CD4-positive, alpha-beta T cell treated with Interleukin-2 at 100 ng/mL for 4 hours (primary cell): ENCODE data around the gene DPYSL5.
"Not testable (repeated sequence)": the region's sequence is repeated elsewhere in the genome, so short reads cannot be mapped to it uniquely, and the experiment has no call there.

Experiments
- DNase-seq: peaks from one replicate; pipeline ENCODE4 v3.0.0-alpha.2; 2020; ENCODE audit warnings: low spot score

DPYSL5 gene

GRCh38 chr2:26847655-26848335 lies at the start of gene DPYSL5:
DPYSL5 (plus strand) TSS chr2:26848132; CDS start chr2:26898500, 50,368 bp downstream.
- no peak for DNase-seq

- no peak for DNase-seq
These were observed 46.6 kb upstream of the DPYSL5 start for GRCh38 chr2:26801328-26801727.

- DNase-seq, result no peak
These were observed 46.1 kb upstream of the DPYSL5 start for GRCh38 chr2:26801796-26802195.

GRCh38 chr2:26805241-26805676 lies 42.7 kb upstream of the DPYSL5 start:
- no peak for DNase-seq

- no peak for DNase-seq
These were observed 40.0 kb upstream of the DPYSL5 start for GRCh38 chr2:26807788-26808460.

- DNase-seq, result no peak
These were observed 38.7 kb upstream of the DPYSL5 start for GRCh38 chr2:26809211-26809610.

GRCh38 chr2:26809876-26810577 lies 37.9 kb upstream of the DPYSL5 start:
- no peak for DNase-seq

- no peak for DNase-seq
These were observed 36.7 kb upstream of the DPYSL5 start for GRCh38 chr2:26811261-26811660.

- DNase-seq, result no peak
These were observed 35.9 kb upstream of the DPYSL5 start for GRCh38 chr2:26811791-26812694.

- DNase-seq, result no peak
These were observed 35.2 kb upstream of the DPYSL5 start for GRCh38 chr2:26812731-26813130.

- not testable (repeated sequence) for DNase-seq
These were observed 33.7 kb upstream of the DPYSL5 start for GRCh38 chr2:26814072-26814765.

- no peak for DNase-seq
These were observed 31.0 kb upstream of the DPYSL5 start for GRCh38 chr2:26816893-26817292.

- no peak for DNase-seq
These were observed 29.7 kb upstream of the DPYSL5 start for GRCh38 chr2:26818255-26818654.

- no peak for DNase-seq
These were observed 29.0 kb upstream of the DPYSL5 start for GRCh38 chr2:26818972-26819371.

GRCh38 chr2:26820932-26821331 lies 27.0 kb upstream of the DPYSL5 start:
- no peak for DNase-seq

GRCh38 chr2:26822877-26823276 lies 25.1 kb upstream of the DPYSL5 start:
- no peak for DNase-seq

GRCh38 chr2:26838121-26838906 lies 9.6 kb upstream of the DPYSL5 start:
- DNase-seq, result no peak

GRCh38 chr2:26840937-26841610 lies 6.9 kb upstream of the DPYSL5 start:
- no peak for DNase-seq

- no peak for DNase-seq
These were observed 4.9 kb upstream of the DPYSL5 start for GRCh38 chr2:26843041-26843440.

GRCh38 chr2:26845021-26845420 lies 2.9 kb upstream of the DPYSL5 start:
- no peak for DNase-seq
